ENCODE measurements around the gene PTPRT.

- TF ChIP-seq CTCF (IDR thresholded peaks at IDR 0.05), result no peak
- TF ChIP-seq POLR2A (IDR thresholded peaks at IDR 0.05), result no peak
Observed at GRCh38 chr20:42110301-42110700, 1079.4 kb downstream of the PTPRT start.
